G401.6 (cell line): ENCODE measurements around the gene OR5H15.
"Not testable (repeated sequence)": the region's sequence is repeated elsewhere in the genome, so short reads cannot be mapped to it uniquely, and the experiment has no call there.

Source experiments
- FAIRE-seq: peaks from 2 replicates; lab custom pipeline; 2012; peaks lifted over from hg19 to GRCh38; lab: Jason Lieb, UNC

OR5H15 gene

GRCh38 chr3:98166396-98166795, at the start of gene OR5H15:
TSS of gene OR5H15 (plus strand) at chr3:98166696. CDS start at chr3:98168700, 2,004 bp downstream.
- FAIRE-seq: no peak

GRCh38 chr3:98130421-98130820, 36.1 kb upstream of the OR5H15 start, which contains the start of gene OR5H1:
TSS of gene OR5H1 (plus strand) at chr3:98130721. CDS start at chr3:98132698, 1,977 bp downstream.
- FAIRE-seq: no peak

- no peak for FAIRE-seq
These were observed 29.9 kb upstream of the OR5H15 start for GRCh38 chr3:98136631-98137030.

- FAIRE-seq: not testable (repeated sequence)
These were observed 28.5 kb upstream of the OR5H15 start for GRCh38 chr3:98137826-98138557.

- FAIRE-seq: no peak
These were observed 26.0 kb upstream of the OR5H15 start for GRCh38 chr3:98140531-98140930.

GRCh38 chr3:98147179-98147578, 19.3 kb upstream of the OR5H15 start, which contains the start of gene OR5H14:
TSS of gene OR5H14 (plus strand) at chr3:98147479. CDS start at chr3:98149386, 1,907 bp downstream.
- no peak for FAIRE-seq

GRCh38 chr3:98148751-98149150, 17.7 kb upstream of the OR5H15 start:
- FAIRE-seq: no peak

GRCh38 chr3:98149456-98149855, 17.0 kb upstream of the OR5H15 start:
- FAIRE-seq: not testable (repeated sequence)

GRCh38 chr3:98151241-98151640, 15.3 kb upstream of the OR5H15 start:
- no peak for FAIRE-seq

- FAIRE-seq: no peak
These were observed 4.6 kb downstream of the OR5H15 start for GRCh38 chr3:98171071-98171470.

- no peak for FAIRE-seq
These were observed 6.1 kb downstream of the OR5H15 start for GRCh38 chr3:98172621-98173020.

- no peak for FAIRE-seq
These were observed 13.9 kb downstream of the OR5H15 start for GRCh38 chr3:98180319-98180890.

GRCh38 chr3:98182196-98182595, 15.7 kb downstream of the OR5H15 start:
- no peak for FAIRE-seq

GRCh38 chr3:98185180-98185579, 18.7 kb downstream of the OR5H15 start:
- FAIRE-seq: no peak

GRCh38 chr3:98188545-98188944, 22.0 kb downstream of the OR5H15 start:
- no peak for FAIRE-seq

- FAIRE-seq: not testable (repeated sequence)
These were observed 24.4 kb downstream of the OR5H15 start for GRCh38 chr3:98190911-98191310.

- not testable (repeated sequence) for FAIRE-seq
These were observed 29.8 kb downstream of the OR5H15 start for GRCh38 chr3:98196293-98196692.

- no peak for FAIRE-seq
These were observed 32.5 kb downstream of the OR5H15 start for GRCh38 chr3:98199020-98199419.

- no peak for FAIRE-seq
These were observed 42.7 kb downstream of the OR5H15 start for GRCh38 chr3:98209244-98209643.

GRCh38 chr3:98213276-98213675, 46.8 kb downstream of the OR5H15 start:
- no peak for FAIRE-seq

- no peak for FAIRE-seq
These were observed 48.6 kb downstream of the OR5H15 start for GRCh38 chr3:98215051-98215450.
